H9 (cell line): ENCODE data around the gene ZDHHC11. TPM values are rescaled to one million over a fixed set of nuclear protein-coding genes. Genes with fewer than 3 reads are reported as not detected.
"Not testable (repeated sequence)": the region's sequence is repeated elsewhere in the genome, so short reads cannot be mapped to it uniquely, and the experiment has no call there.

Experiments used
- DNase-seq: peaks from one replicate; pipeline ENCODE4 v3.0.0-alpha.2; 2017
- H2AFZ ChIP-seq: one replicate; pipeline ENCODE4 v1.6.1; 2013; ENCODE audit warnings: mild to moderate bottlenecking, low read length, control low read depth, moderate library complexity
- H2AK5ac ChIP-seq: 2 replicates; pipeline ENCODE4 v1.6.1; 2013; ENCODE audit warnings: low read length, control low read depth, mixed read lengths; ENCODE audit not compliant: insufficient read length
- H2BK120ac ChIP-seq: one replicate; pipeline ENCODE4 v1.6.1; 2013; ENCODE audit warnings: low read depth, mild to moderate bottlenecking, low read length, control low read depth, inconsistent platforms; ENCODE audit not compliant: poor library complexity, severe bottlenecking
- H2BK12ac ChIP-seq: 2 replicates; pipeline ENCODE4 v1.6.1; 2013; ENCODE audit warnings: low read length, control low read depth, mixed read lengths, low read depth; ENCODE audit not compliant: insufficient read length
- H2BK15ac ChIP-seq: 2 replicates; pipeline ENCODE4 v1.6.1; 2013; ENCODE audit warnings: low read depth, low read length, control low read depth
- H2BK20ac ChIP-seq: one replicate; pipeline ENCODE4 v1.6.1; 2013; ENCODE audit warnings: low read depth, mild to moderate bottlenecking, low read length, control low read depth, inconsistent platforms; ENCODE audit not compliant: poor library complexity, severe bottlenecking
- H2BK5ac ChIP-seq: 2 replicates; pipeline ENCODE4 v1.6.1; 2013; ENCODE audit warnings: low read length, control low read depth, mixed read lengths; ENCODE audit not compliant: insufficient read length
- H3K14ac ChIP-seq: 2 replicates; pipeline ENCODE4 v1.6.1; 2013; ENCODE audit warnings: low read length, control low read depth; ENCODE audit not compliant: insufficient read depth
- H3K18ac ChIP-seq: 2 replicates; pipeline ENCODE4 v1.6.1; 2013; ENCODE audit warnings: low read depth, mild to moderate bottlenecking, mixed read lengths, low read length, control low read depth; ENCODE audit not compliant: insufficient read length
- H3K23ac ChIP-seq: 2 replicates; pipeline ENCODE4 v1.6.1; 2013; ENCODE audit warnings: low read length, control low read depth, mixed read lengths, low read depth; ENCODE audit not compliant: insufficient read length
- H3K23me2 ChIP-seq: 2 replicates; pipeline ENCODE4 v1.6.1; 2013; ENCODE audit warnings: low read depth, mild to moderate bottlenecking, mixed read lengths, low read length, control low read depth; ENCODE audit not compliant: insufficient read length, poor library complexity, severe bottlenecking
- H3K27ac ChIP-seq: 2 replicates; pipeline ENCODE4 v1.5.1; 2013; ENCODE audit warnings: low read length, control low read depth, mixed read lengths, low read depth; ENCODE audit not compliant: insufficient read length
- H3K27me3 ChIP-seq: 2 replicates; pipeline ENCODE4 v1.6.1; 2013; ENCODE audit warnings: low read length, control low read depth, inconsistent platforms; ENCODE audit not compliant: insufficient read depth
- H3K4ac ChIP-seq: 2 replicates; pipeline ENCODE4 v1.6.1; 2013; ENCODE audit warnings: low read depth, mild to moderate bottlenecking, control low read depth, inconsistent platforms, low read length, moderate library complexity
- H3K4me1 ChIP-seq: 2 replicates; pipeline ENCODE4 v1.6.1; 2013; ENCODE audit warnings: low read length, control low read depth, inconsistent platforms; ENCODE audit not compliant: insufficient read depth
- H3K4me2 ChIP-seq: 2 replicates; pipeline ENCODE4 v1.6.1; 2013; ENCODE audit warnings: low read length, control low read depth, mixed read lengths; ENCODE audit not compliant: insufficient read length, insufficient read depth
- H3K56ac ChIP-seq: 2 replicates; pipeline ENCODE4 v1.6.1; 2013; ENCODE audit warnings: low read depth, mild to moderate bottlenecking, mixed read lengths, low read length, control low read depth; ENCODE audit not compliant: insufficient read length
- H3K79me1 ChIP-seq: 2 replicates; pipeline ENCODE4 v1.6.1; 2013; ENCODE audit warnings: low read depth, mild to moderate bottlenecking, moderate library complexity, low read length, control low read depth, inconsistent platforms; ENCODE audit not compliant: insufficient read depth, poor library complexity, severe bottlenecking
- H3K79me2 ChIP-seq: 2 replicates; pipeline ENCODE4 v1.6.1; 2013; ENCODE audit warnings: low read length, control low read depth, inconsistent platforms; ENCODE audit not compliant: insufficient read depth
- H3K9ac ChIP-seq: 2 replicates; pipeline ENCODE4 v1.6.1; 2013; ENCODE audit warnings: low read length, control low read depth, mixed read lengths; ENCODE audit not compliant: insufficient read length; ENCODE audit errors: extremely low read depth
- H3K9me3 ChIP-seq: one replicate; pipeline ENCODE4 v1.6.1; 2013; ENCODE audit warnings: low read depth, low read length, inconsistent platforms; ENCODE audit not compliant: control insufficient read depth
- H3T11ph ChIP-seq: one replicate; pipeline ENCODE4 v1.6.1; 2013; ENCODE audit warnings: mild to moderate bottlenecking, low read length, control low read depth, inconsistent platforms
- H4K20me1 ChIP-seq: one replicate; pipeline ENCODE4 v1.6.1; 2013; ENCODE audit not compliant: control insufficient read depth, insufficient read length, insufficient read depth
- H4K5ac ChIP-seq: 2 replicates; pipeline ENCODE4 v1.6.1; 2013; ENCODE audit warnings: low read depth, mild to moderate bottlenecking, mixed read lengths, low read length, control low read depth; ENCODE audit not compliant: insufficient read length
- H4K8ac ChIP-seq: replicated peaks from 2 replicates; pipeline ENCODE4 v1.6.1; 2013; ENCODE audit warnings: low read length, control low read depth, mixed read lengths, low read depth; ENCODE audit not compliant: insufficient read length
- H4K91ac ChIP-seq: 2 replicates; pipeline ENCODE4 v1.6.1; 2013; ENCODE audit warnings: low read depth, mild to moderate bottlenecking, moderate library complexity, mixed read lengths, low read length, control low read depth; ENCODE audit not compliant: insufficient read length
- H3K27ac Mint-ChIP-seq, 3 experiments: 2 replicates in 2 of 3; 3 replicates in 1 of 3; pipeline ENCODE4 v1.8.0; 2020 to 2021; ENCODE audit warnings: mixed read lengths in 3 of 3, mild to moderate bottlenecking in 1 of 3, moderate library complexity in 1 of 3
- H3K27me3 Mint-ChIP-seq: 2 replicates; pipeline ENCODE4 v1.8.0; 2021; ENCODE audit warnings: low read depth, mild to moderate bottlenecking, moderate library complexity, mixed read lengths
- H3K36me3 Mint-ChIP-seq, 3 experiments: 2 replicates in 2 of 3; 3 replicates in 1 of 3; pipeline ENCODE4 v1.8.0; 2020 to 2021; ENCODE audit warnings: low read depth in 3 of 3, mixed read lengths in 3 of 3; ENCODE audit not compliant: insufficient read depth in 1 of 3
- H3K4me1 Mint-ChIP-seq, 2 experiments: 2 replicates each; pipeline ENCODE4 v1.8.0; 2020; ENCODE audit warnings: mixed read lengths in 2 of 2
- H3K4me3 Mint-ChIP-seq, 2 experiments: 2 replicates in 1 of 2; 3 replicates in 1 of 2; pipeline ENCODE4 v1.8.0; 2020 to 2021; ENCODE audit warnings: mild to moderate bottlenecking in 2 of 2, mixed read lengths in 2 of 2, moderate library complexity in 1 of 2
- H3K9me3 Mint-ChIP-seq, 2 experiments: 2 replicates in 1 of 2; 3 replicates in 1 of 2; pipeline ENCODE4 v1.8.0; 2020; ENCODE audit warnings: mild to moderate bottlenecking in 2 of 2, mixed read lengths in 2 of 2, moderate library complexity in 1 of 2
- WGBS: extraction: QIAGEN DNeasy Blood & Tissue Kit; methylation state at CpG from one replicate; pipeline ENCODE4 v1.1.7; 2013; ENCODE audit warnings: missing lambda C conversion rate, low lambda C conversion rate, mixed read lengths; ENCODE audit not compliant: insufficient read length; ENCODE audit errors: extremely low coverage; 5-methylcytosine and 5-hydroxymethylcytosine counted together
- total RNA-seq: library from RNA; stranded (reverse); gene quantifications from 2 replicates; pipeline ENCODE4 v1.2.1, GENCODE V29; 2021

ZDHHC11 gene
- total RNA-seq, 1 experiment from 2014 or later: 37.6 TPM

DNA sequence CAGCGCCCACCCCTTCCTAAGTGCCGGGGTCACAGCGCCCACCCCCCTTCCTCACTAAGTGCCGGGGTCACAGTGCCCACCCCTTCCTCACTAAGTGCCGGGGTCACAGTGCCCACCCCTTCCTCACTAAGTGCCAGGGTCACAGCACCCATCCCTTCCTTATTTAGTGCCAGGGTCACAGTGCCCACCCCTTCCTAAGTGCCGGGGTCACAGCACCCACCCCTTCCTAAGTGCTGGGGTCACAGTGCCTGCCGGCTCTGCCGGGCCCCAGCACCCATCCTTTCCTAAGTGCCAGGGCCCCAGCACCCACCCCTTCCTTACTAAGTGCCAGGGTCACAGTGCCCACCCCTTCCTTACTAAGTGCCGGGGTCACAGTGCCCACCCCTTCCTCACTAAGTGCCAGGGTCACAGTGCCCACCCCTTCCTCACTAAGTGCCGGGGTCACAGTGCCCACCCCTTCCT, 9.8 kb downstream of the ZDHHC11 start:
- not testable (repeated sequence) for H3K9me3 Mint-ChIP-seq, H3K56ac ChIP-seq
- no CpG with 5 or more reads among the region's 10 CpGs for WGBS

DNA sequence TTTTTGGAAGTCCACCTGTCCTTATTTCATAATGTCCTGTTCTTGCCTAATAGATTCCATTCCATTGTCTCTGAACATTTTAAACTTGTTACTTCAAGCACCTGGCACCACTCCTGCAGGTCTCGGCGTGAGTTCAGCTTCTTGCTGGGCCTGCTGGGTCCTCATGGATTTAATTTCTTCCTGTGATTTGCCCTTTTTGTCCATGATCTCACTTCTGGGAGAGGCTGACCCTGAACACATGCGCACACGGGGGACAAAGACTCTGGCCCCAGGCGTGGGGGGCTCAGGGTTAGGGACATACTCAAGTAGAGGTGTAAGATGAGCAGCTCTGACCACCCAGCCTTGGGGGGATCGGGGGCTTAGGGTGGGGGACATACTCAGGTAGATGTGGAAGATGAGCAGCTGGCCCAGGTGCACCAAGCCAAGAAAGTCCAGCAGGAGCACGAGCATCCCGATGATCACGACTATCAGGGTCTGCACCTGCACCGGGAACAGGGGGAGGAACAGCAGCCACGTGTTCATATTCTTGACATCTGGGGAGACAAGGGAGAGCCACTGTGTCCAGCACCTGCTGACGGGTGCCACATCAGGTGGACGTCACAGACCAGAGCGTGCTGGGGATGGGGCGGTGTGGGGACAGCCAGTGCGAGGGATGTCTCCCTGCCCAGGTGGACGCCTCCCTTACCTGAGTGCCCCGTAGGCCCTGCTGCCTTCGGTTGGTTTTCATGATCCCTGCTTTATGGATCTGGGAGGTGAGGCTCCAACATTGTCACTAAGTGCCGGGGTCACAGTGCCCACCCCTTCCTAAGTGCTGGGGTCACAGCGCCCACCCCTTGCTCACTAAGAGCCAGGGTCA, 10.4 kb downstream of the ZDHHC11 start:
- H3K14ac ChIP-seq, H2BK20ac ChIP-seq, H3K4ac ChIP-seq, H3K4me1 Mint-ChIP-seq, H3K27me3 Mint-ChIP-seq, H4K20me1 ChIP-seq, H3K27me3 ChIP-seq, H3K27ac ChIP-seq, H3K23me2 ChIP-seq, H4K91ac ChIP-seq, H3K4me1 ChIP-seq, H3K23ac ChIP-seq, H2BK15ac ChIP-seq, H3K56ac ChIP-seq, H3K79me2 ChIP-seq, H3K18ac ChIP-seq, H2AK5ac ChIP-seq, H2BK5ac ChIP-seq, H4K8ac ChIP-seq, DNase-seq, H4K5ac ChIP-seq, H3K9ac ChIP-seq, H3K9me3 Mint-ChIP-seq, H3K9me3 ChIP-seq, H3K4me2 ChIP-seq, H2AFZ ChIP-seq, H2BK12ac ChIP-seq, H3T11ph ChIP-seq, H2BK120ac ChIP-seq, H3K79me1 ChIP-seq, H3K4me3 Mint-ChIP-seq: not testable (repeated sequence)
- no CpG with 5 or more reads among the region's 21 CpGs for WGBS
- H3K27ac Mint-ChIP-seq: peak overlapping the region in 1 of 3 experiments; percentile 40; a peak in 1 of 7 replicates
- peaks cover 0 to 16% (median 5%) of the 10 kb centered on the region in 3 experiments; a peak in 4 of 7 replicates for H3K36me3 Mint-ChIP-seq

More for the DNA sequence above, 9.8 kb downstream of the ZDHHC11 start:
- H3K4me2 ChIP-seq, H3K23ac ChIP-seq, H3K79me2 ChIP-seq, H4K91ac ChIP-seq, H2BK12ac ChIP-seq, H2AK5ac ChIP-seq, H3T11ph ChIP-seq, H4K8ac ChIP-seq, H4K20me1 ChIP-seq, H3K4me3 Mint-ChIP-seq, H3K27me3 ChIP-seq, H3K27ac ChIP-seq, H3K79me1 ChIP-seq, H3K4ac ChIP-seq, H3K27me3 Mint-ChIP-seq, H3K9ac ChIP-seq, H4K5ac ChIP-seq, H2BK120ac ChIP-seq, H3K18ac ChIP-seq, H2AFZ ChIP-seq, H3K4me1 Mint-ChIP-seq, H2BK20ac ChIP-seq, H3K14ac ChIP-seq, H3K9me3 ChIP-seq, H3K23me2 ChIP-seq, H2BK5ac ChIP-seq, DNase-seq, H2BK15ac ChIP-seq, H3K4me1 ChIP-seq: not testable (repeated sequence)
- Mint-ChIP-seq H3K36me3 (peaks cover 0 to 16% (median 5%) of the 10 kb centered on the region in 3 experiments; a peak in 4 of 7 replicates), H3K27ac (peak overlapping the region in 1 of 3 experiments; percentile 40; a peak in 1 of 7 replicates)
